Right lobe of liver (tissue), 4 donors: ENCODE measurements around the gene VPS13C.
"Not testable (repeated sequence)": the region's sequence is repeated elsewhere in the genome, so short reads cannot be mapped to it uniquely, and the experiment has no call there.

ENCODE experiments used
- POLR2A ChIP-seq: fragments of 450-650 bp; IDR thresholded peaks from one replicate; pipeline ENCODE4 v1.6.1; 2017; ENCODE audit warnings: antibody characterized with exemption, mild to moderate bottlenecking
- TF ChIP-seq, protein P1 (sequence below), 4 donors: fragments of 200-600 bp in 3 of 4; fragments of 450-650 bp in 1 of 4; IDR thresholded peaks; one replicate each; pipeline versions ENCODE4 v1.5.1 to v1.8.0; 2016 to 2022; ENCODE audit warnings: antibody characterized with exemption in 4 of 4, mild to moderate bottlenecking in 2 of 4
- donor health status: DM: no; HTN: no; CAD: no.
- donor health status: DM: no; HTN: no; CAD: no.
- donor health status: DM: no; HTN: yes; CAD: no.

DNA sequence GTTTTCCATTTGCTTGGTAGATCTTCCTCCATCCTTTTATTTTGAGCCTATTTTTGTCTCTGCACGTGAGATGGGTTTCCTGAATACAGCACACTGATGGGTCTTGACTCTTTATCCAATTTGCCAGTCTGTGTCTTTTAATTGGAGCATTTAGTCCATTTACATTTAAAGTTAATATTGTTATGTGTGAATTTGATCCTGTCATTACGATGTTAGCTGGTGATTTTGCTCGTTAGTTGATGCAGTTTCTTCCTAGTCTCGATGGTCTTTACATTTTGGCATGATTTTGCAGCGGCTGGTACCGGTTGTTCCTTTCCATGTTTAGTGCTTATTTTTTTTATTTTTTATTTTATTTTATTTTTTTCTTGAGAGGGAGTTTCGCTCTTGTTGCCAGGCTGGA lies 54.9 kb downstream of the VPS13C start:
- TF ChIP-seq, protein P1, sequence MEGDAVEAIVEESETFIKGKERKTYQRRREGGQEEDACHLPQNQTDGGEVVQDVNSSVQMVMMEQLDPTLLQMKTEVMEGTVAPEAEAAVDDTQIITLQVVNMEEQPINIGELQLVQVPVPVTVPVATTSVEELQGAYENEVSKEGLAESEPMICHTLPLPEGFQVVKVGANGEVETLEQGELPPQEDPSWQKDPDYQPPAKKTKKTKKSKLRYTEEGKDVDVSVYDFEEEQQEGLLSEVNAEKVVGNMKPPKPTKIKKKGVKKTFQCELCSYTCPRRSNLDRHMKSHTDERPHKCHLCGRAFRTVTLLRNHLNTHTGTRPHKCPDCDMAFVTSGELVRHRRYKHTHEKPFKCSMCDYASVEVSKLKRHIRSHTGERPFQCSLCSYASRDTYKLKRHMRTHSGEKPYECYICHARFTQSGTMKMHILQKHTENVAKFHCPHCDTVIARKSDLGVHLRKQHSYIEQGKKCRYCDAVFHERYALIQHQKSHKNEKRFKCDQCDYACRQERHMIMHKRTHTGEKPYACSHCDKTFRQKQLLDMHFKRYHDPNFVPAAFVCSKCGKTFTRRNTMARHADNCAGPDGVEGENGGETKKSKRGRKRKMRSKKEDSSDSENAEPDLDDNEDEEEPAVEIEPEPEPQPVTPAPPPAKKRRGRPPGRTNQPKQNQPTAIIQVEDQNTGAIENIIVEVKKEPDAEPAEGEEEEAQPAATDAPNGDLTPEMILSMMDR (IDR thresholded peaks at IDR 0.05): not testable (repeated sequence)
- not testable (repeated sequence) for TF ChIP-seq POLR2A
